DMS114 treated with DMSO at 0.1 percent for 48 hours (cell line): Measurements from ENCODE around the gene PKP4.

ENCODE experiments used
- DNase-seq: peaks from one replicate; lab custom pipeline; 2025; ENCODE audit not compliant: unreplicated experiment; lab: John Stamatoyannopoulos, UW

PKP4 gene

GRCh38 chr2:158647436-158648231 is 190.9 kb downstream of the PKP4 start:
- DNase-seq: no peak

GRCh38 chr2:158649846-158650245 is 193.1 kb downstream of the PKP4 start:
- no peak for DNase-seq

- no peak for DNase-seq
Measured at GRCh38 chr2:158650646-158651357, 194.1 kb downstream of the PKP4 start.

GRCh38 chr2:158651358-158652057 is 194.8 kb downstream of the PKP4 start:
- no peak for DNase-seq

- DNase-seq: no peak
Measured at GRCh38 chr2:158655628-158656027, 198.9 kb downstream of the PKP4 start.

- DNase-seq: no peak
Measured at GRCh38 chr2:158656492-158657229, 199.9 kb downstream of the PKP4 start.

GRCh38 chr2:158658396-158658795 is 201.6 kb downstream of the PKP4 start:
- DNase-seq: no peak

- DNase-seq: no peak
Measured at GRCh38 chr2:158659483-158659882, 202.7 kb downstream of the PKP4 start.

GRCh38 chr2:158661231-158661630 is 204.5 kb downstream of the PKP4 start:
- DNase-seq: no peak

GRCh38 chr2:158662421-158662820 is 205.7 kb downstream of the PKP4 start:
- DNase-seq: no peak

- DNase-seq: no peak
Measured at GRCh38 chr2:158663796-158664195, 207.0 kb downstream of the PKP4 start.

- DNase-seq: no peak
Measured at GRCh38 chr2:158664987-158665386, 208.2 kb downstream of the PKP4 start.

- DNase-seq: no peak
Measured at GRCh38 chr2:158665536-158666302, 209.0 kb downstream of the PKP4 start.

GRCh38 chr2:158666969-158667368 is 210.2 kb downstream of the PKP4 start:
- no peak for DNase-seq

- DNase-seq: no peak
Measured at GRCh38 chr2:158667586-158667985, 210.8 kb downstream of the PKP4 start.

- no peak for DNase-seq
Measured at GRCh38 chr2:158668001-158668765, 211.4 kb downstream of the PKP4 start.

GRCh38 chr2:158670292-158670691 is 213.5 kb downstream of the PKP4 start:
- no peak for DNase-seq

GRCh38 chr2:158671360-158672245 is 214.9 kb downstream of the PKP4 start:
- no peak for DNase-seq

GRCh38 chr2:158676295-158676694 is 219.5 kb downstream of the PKP4 start:
- DNase-seq: no peak
